GM21825 (cell line): ENCODE data around the gene ATP9A.
"Not testable (repeated sequence)": the region's sequence is repeated elsewhere in the genome, so short reads cannot be mapped to it uniquely, and the experiment has no call there.

ENCODE experiments used
- ATAC-seq: cut with Tn5 transposase; IDR thresholded peaks from one replicate; pipeline ENCODE4 v1.9.1; 2021; ENCODE audit warnings: mild to moderate bottlenecking, moderate library complexity; ENCODE audit not compliant: unreplicated experiment

ATP9A gene

GRCh38 chr20:51797357-51798025, 29.3 kb upstream of the ATP9A start:
- no peak for ATAC-seq

- ATAC-seq, result no peak
These were observed 28.1 kb upstream of the ATP9A start for GRCh38 chr20:51796340-51796739.

- no peak for ATAC-seq
These were observed 24.8 kb upstream of the ATP9A start for GRCh38 chr20:51792960-51793359.

- no peak for ATAC-seq
These were observed 23.4 kb upstream of the ATP9A start for GRCh38 chr20:51791626-51792025.

GRCh38 chr20:51790256-51790655, 22.1 kb upstream of the ATP9A start:
- no peak for ATAC-seq

GRCh38 chr20:51789434-51789833, 21.2 kb upstream of the ATP9A start:
- ATAC-seq, result no peak

- no peak for ATAC-seq
These were observed 20.6 kb upstream of the ATP9A start for GRCh38 chr20:51788822-51789221.

GRCh38 chr20:51784299-51784698, 16.1 kb upstream of the ATP9A start:
- no peak for ATAC-seq

- ATAC-seq, result not testable (repeated sequence)
These were observed 10.1 kb upstream of the ATP9A start for GRCh38 chr20:51778229-51778759.

GRCh38 chr20:51775241-51775640, 7.1 kb upstream of the ATP9A start:
- no peak for ATAC-seq

- ATAC-seq, result no peak
These were observed 4.0 kb upstream of the ATP9A start for GRCh38 chr20:51772236-51772635.

- ATAC-seq, result no peak
These were observed 1.9 kb upstream of the ATP9A start for GRCh38 chr20:51769976-51770615.

GRCh38 chr20:51768759-51769517, 748 bp upstream of the ATP9A start:
- no peak for ATAC-seq

- no peak for ATAC-seq
These were observed 960 bp downstream of the ATP9A start for GRCh38 chr20:51766994-51767866.

- not testable (repeated sequence) for ATAC-seq
These were observed 2.8 kb downstream of the ATP9A start for GRCh38 chr20:51765381-51765780.

- ATAC-seq, result no peak
These were observed 4.1 kb downstream of the ATP9A start for GRCh38 chr20:51763965-51764602.

- ATAC-seq, result no peak
These were observed 7.2 kb downstream of the ATP9A start for GRCh38 chr20:51760905-51761546.

GRCh38 chr20:51759769-51760510, 8.2 kb downstream of the ATP9A start:
- ATAC-seq, result no peak

- no peak for ATAC-seq
These were observed 9.1 kb downstream of the ATP9A start for GRCh38 chr20:51758978-51759544.
